ENCODE results near the gene RAD51B. TPM values are rescaled to one million over a fixed set of nuclear protein-coding genes. Genes with fewer than 3 reads are reported as not detected.

RAD51B gene
- total RNA-seq, 1 experiment from 2014 or later = 16.7 TPM

DNA sequence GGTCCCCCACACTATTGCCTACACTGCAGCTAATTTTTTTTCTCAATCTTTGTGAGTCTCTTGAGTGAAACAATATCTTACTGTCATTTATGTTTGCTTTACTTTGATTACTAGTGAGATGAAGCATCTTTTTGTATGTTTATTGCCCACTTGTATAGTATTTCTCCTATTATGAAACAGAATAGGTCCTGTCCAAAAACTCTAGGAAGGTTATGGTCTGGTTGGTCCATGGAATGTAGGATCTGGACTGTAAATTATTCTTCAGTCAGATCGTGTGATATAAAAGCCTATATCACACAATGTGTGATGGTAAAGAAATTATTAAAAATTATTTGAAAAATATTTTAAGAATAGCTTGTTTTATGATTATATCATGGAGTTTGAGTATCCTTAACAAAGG lies 538.9 kb downstream of the RAD51B start:
- no peak overlapping the region for H3K9ac ChIP-seq (ENCODE audit: extremely low read depth, insufficient read length, low read length)
- H3K27ac Mint-ChIP-seq = no peak overlapping the region

More for the DNA sequence above, 538.9 kb downstream of the RAD51B start:
- Histone ChIP-seq H4K5ac (ENCODE audit: insufficient read length, low read depth, low read length) (no peak overlapping the region), H4K20me1 (ENCODE audit: control insufficient read depth, insufficient read depth, insufficient read length) (no peaks in the 10 kb centered on the region), H4K8ac (replicated peaks; ENCODE audit: insufficient read length, low read depth, low read length) (no peak overlapping the region), H3K14ac (ENCODE audit: insufficient read depth, low read length) (no peak overlapping the region), H3K4me2 (ENCODE audit: insufficient read depth, insufficient read length, low read length) (no peak overlapping the region), H3K79me2 (ENCODE audit: insufficient read depth, low read length) (no peaks in the 10 kb centered on the region), H3K56ac (ENCODE audit: insufficient read length, low read depth, low read length) (no peak overlapping the region), H2BK15ac (ENCODE audit: low read depth, low read length) (no peak overlapping the region), H2BK12ac (ENCODE audit: insufficient read length, low read depth, low read length) (no peak overlapping the region), H2AFZ (ENCODE audit: low read length) (no peak overlapping the region), H4K91ac (ENCODE audit: insufficient read length, low read depth, low read length) (no peak overlapping the region), H3K4ac (ENCODE audit: low read depth, low read length) (no peak overlapping the region), H2BK5ac (ENCODE audit: insufficient read length, low read length) (no peak overlapping the region), H3K27ac (ENCODE audit: insufficient read length, low read depth, low read length) (no peak overlapping the region), H3K79me1 (ENCODE audit: insufficient read depth, low read depth, low read length, poor library complexity, severe bottlenecking) (no peaks in the 10 kb centered on the region), H2BK20ac (ENCODE audit: low read depth, low read length, poor library complexity, severe bottlenecking) (no peak overlapping the region), H3K9me3 (ENCODE audit: control insufficient read depth, low read depth, low read length) (no peaks in the 10 kb centered on the region), H3K18ac (ENCODE audit: insufficient read length, low read depth, low read length) (no peak overlapping the region), H3T11ph (ENCODE audit: low read length) (no peak overlapping the region), H2AK5ac (ENCODE audit: insufficient read length, low read length) (no peak overlapping the region), H2BK120ac (ENCODE audit: low read depth, low read length, poor library complexity, severe bottlenecking) (no peak overlapping the region), H3K23ac (ENCODE audit: insufficient read length, low read depth, low read length) (no peak overlapping the region), H3K4me1 (ENCODE audit: insufficient read depth, low read length) (no peaks in the 10 kb centered on the region), H3K23me2 (ENCODE audit: insufficient read length, low read depth, low read length, poor library complexity, severe bottlenecking) (no peaks in the 10 kb centered on the region), H3K27me3 (ENCODE audit: insufficient read depth, low read length) (no peaks in the 10 kb centered on the region)
- no CpG with 5 or more reads among the region's 1 CpG for WGBS (ENCODE audit: extremely low coverage, insufficient read length, low lambda C conversion rate)
- peaks cover 24 to 29% of the 10 kb centered on the region in 2 experiments for H3K4me1 Mint-ChIP-seq
- H3K27me3 Mint-ChIP-seq (ENCODE audit: low read depth) = peaks cover 4% of the 10 kb centered on the region; the same call in 1 of the 2 replicates
- H3K36me3 Mint-ChIP-seq (ENCODE audit: insufficient read depth in 1 of 3, low read depth in 3 of 3) = peaks cover 0 to 4% (median 0%) of the 10 kb centered on the region in 3 experiments; a peak in 3 of 7 replicates
- peaks cover 0 to 4% of the 10 kb centered on the region in 2 experiments; a peak in 1 of 5 replicates for H3K9me3 Mint-ChIP-seq
- TF ChIP-seq, protein P1, sequence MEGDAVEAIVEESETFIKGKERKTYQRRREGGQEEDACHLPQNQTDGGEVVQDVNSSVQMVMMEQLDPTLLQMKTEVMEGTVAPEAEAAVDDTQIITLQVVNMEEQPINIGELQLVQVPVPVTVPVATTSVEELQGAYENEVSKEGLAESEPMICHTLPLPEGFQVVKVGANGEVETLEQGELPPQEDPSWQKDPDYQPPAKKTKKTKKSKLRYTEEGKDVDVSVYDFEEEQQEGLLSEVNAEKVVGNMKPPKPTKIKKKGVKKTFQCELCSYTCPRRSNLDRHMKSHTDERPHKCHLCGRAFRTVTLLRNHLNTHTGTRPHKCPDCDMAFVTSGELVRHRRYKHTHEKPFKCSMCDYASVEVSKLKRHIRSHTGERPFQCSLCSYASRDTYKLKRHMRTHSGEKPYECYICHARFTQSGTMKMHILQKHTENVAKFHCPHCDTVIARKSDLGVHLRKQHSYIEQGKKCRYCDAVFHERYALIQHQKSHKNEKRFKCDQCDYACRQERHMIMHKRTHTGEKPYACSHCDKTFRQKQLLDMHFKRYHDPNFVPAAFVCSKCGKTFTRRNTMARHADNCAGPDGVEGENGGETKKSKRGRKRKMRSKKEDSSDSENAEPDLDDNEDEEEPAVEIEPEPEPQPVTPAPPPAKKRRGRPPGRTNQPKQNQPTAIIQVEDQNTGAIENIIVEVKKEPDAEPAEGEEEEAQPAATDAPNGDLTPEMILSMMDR (conservative IDR thresholded peaks at IDR 0.05) = no peak
- no peak for DNase-seq
- H3K4me3 Mint-ChIP-seq = no peak overlapping the region
